Measurements from ENCODE around the gene GAREM1. TPM values are rescaled to one million over a fixed set of nuclear protein-coding genes. Genes with fewer than 3 reads are reported as not detected.
"Not testable (repeated sequence)": the region's sequence is repeated elsewhere in the genome, so short reads cannot be mapped to it uniquely, and the experiment has no call there.

Gene GAREM1
- polyA plus RNA-seq, 1 experiment: 0.37 TPM

DNA sequence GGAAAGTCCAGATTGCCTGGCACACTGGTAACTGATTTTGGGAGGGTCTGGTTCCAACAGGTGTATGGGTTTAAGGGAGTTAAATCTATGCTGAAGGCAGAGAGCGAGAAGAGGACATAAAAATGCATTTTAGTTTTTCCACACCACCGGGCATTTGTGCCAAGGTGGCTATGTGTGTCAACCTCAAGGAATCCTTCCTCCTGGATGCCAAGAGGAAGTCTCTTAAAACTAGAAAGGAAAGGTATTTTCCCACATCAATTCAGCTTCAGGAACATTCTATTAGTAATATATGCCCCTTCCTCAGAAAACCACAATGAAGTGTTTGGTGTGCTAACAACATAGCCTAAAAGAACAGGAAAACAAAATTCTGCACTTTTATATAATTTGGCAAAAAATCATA lies 5.4 kb upstream of the GAREM1 start:
- ChIA-PET POLR2A (no interaction called here), CTCF (no interaction called here)
- no peak overlapping the region for H3K4me3 ChIP-seq (ENCODE audit: low read depth, low read length)
- TF ChIP-seq, protein P1, sequence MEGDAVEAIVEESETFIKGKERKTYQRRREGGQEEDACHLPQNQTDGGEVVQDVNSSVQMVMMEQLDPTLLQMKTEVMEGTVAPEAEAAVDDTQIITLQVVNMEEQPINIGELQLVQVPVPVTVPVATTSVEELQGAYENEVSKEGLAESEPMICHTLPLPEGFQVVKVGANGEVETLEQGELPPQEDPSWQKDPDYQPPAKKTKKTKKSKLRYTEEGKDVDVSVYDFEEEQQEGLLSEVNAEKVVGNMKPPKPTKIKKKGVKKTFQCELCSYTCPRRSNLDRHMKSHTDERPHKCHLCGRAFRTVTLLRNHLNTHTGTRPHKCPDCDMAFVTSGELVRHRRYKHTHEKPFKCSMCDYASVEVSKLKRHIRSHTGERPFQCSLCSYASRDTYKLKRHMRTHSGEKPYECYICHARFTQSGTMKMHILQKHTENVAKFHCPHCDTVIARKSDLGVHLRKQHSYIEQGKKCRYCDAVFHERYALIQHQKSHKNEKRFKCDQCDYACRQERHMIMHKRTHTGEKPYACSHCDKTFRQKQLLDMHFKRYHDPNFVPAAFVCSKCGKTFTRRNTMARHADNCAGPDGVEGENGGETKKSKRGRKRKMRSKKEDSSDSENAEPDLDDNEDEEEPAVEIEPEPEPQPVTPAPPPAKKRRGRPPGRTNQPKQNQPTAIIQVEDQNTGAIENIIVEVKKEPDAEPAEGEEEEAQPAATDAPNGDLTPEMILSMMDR (IDR thresholded peaks at IDR 0.05; ENCODE audit: insufficient read depth, low read depth, low read length): no peak
- DNase-seq (ENCODE audit: low read depth): no peak
- no peaks in the 10 kb centered on the region for H3K36me3 ChIP-seq (ENCODE audit: control insufficient read depth, insufficient read depth, low read length)
- no peaks in the 10 kb centered on the region for H3K27me3 ChIP-seq (ENCODE audit: control insufficient read depth, insufficient read depth, low read length)

- H3K36me3 ChIP-seq (ENCODE audit: control insufficient read depth, insufficient read depth, low read length); H3K27me3 ChIP-seq (ENCODE audit: control insufficient read depth, insufficient read depth, low read length); POLR2A ChIA-PET; DNase-seq (ENCODE audit: low read depth); H3K4me3 ChIP-seq (ENCODE audit: low read depth, low read length): not testable (repeated sequence)
- CTCF ChIA-PET: interaction anchor here (1.3 to 6.2 kb wide), 3 partner anchors 185 to 203 kb away, joined by 4 to 57 read pairs (median 8); no protein-coding TSS in a partner anchor
Observed at GRCh38 chr18:32475069-32475468, 4.4 kb upstream of the GAREM1 start.

- TF ChIP-seq, protein P1 (IDR thresholded peaks at IDR 0.05; ENCODE audit: insufficient read depth, low read depth, low read length): no peak
- CTCF ChIA-PET: interaction anchor here (0.7 to 6.2 kb wide), 3 partner anchors 79 to 202 kb away, joined by 3 to 57 read pairs (median 8); no protein-coding TSS in a partner anchor
- no peak for DNase-seq (ENCODE audit: low read depth)
Observed at GRCh38 chr18:32473325-32473724, 2.6 kb upstream of the GAREM1 start.

GRCh38 chr18:32472841-32473240 lies 2.2 kb upstream of the GAREM1 start:
- POLR2A ChIA-PET: no interaction called here
- TF ChIP-seq, protein P1 (IDR thresholded peaks at IDR 0.05; ENCODE audit: insufficient read depth, low read depth, low read length): no peak
- CTCF ChIA-PET: interaction anchor here (0.6 to 6.2 kb wide), 3 partner anchors 30 to 183 kb away, joined by 3 to 57 read pairs (median 3); no protein-coding TSS in a partner anchor
- DNase-seq (ENCODE audit: low read depth): no peak
- Histone ChIP-seq H3K4me3 (ENCODE audit: low read depth, low read length) (no peak overlapping the region), H3K36me3 (ENCODE audit: control insufficient read depth, insufficient read depth, low read length) (no peaks in the 10 kb centered on the region), H3K27me3 (ENCODE audit: control insufficient read depth, insufficient read depth, low read length) (peaks cover 8% of the 10 kb centered on the region)

More at GRCh38 chr18:32473325-32473724, 2.6 kb upstream of the GAREM1 start:
- Histone ChIP-seq H3K4me3 (ENCODE audit: low read depth, low read length) (no peak overlapping the region), H3K36me3 (ENCODE audit: control insufficient read depth, insufficient read depth, low read length) (no peaks in the 10 kb centered on the region), H3K27me3 (ENCODE audit: control insufficient read depth, insufficient read depth, low read length) (peaks cover 7% of the 10 kb centered on the region)
- POLR2A ChIA-PET: no interaction called here

- TF ChIP-seq, protein P1 (IDR thresholded peaks at IDR 0.05; ENCODE audit: insufficient read depth, low read depth, low read length): no peak
- POLR2A ChIA-PET: no interaction called here
- Histone ChIP-seq H3K4me3 (ENCODE audit: low read depth, low read length) (peak overlapping the region; percentile 56), H3K36me3 (ENCODE audit: control insufficient read depth, insufficient read depth, low read length) (no peaks in the 10 kb centered on the region), H3K27me3 (ENCODE audit: control insufficient read depth, insufficient read depth, low read length) (peaks cover 8% of the 10 kb centered on the region)
- CTCF ChIA-PET: interaction anchor here (0.6 to 6.2 kb wide), 25 partner anchors 10 to 317 kb away, joined by 3 to 57 read pairs (median 4); no protein-coding TSS in a partner anchor
- DNase-seq (ENCODE audit: low read depth): no peak
Observed at GRCh38 chr18:32470460-32470713, 295 bp downstream of the GAREM1 start.

Data from BJ (cell line).